ENCODE data around the gene APOBEC2.
"Not testable (repeated sequence)": the region's sequence is repeated elsewhere in the genome, so short reads cannot be mapped to it uniquely, and the experiment has no call there.

APOBEC2 gene

GRCh38 chr6:41053041-41053440 lies at the start of gene APOBEC2:
APOBEC2 (plus strand) TSS chr6:41053202; CDS start chr6:41053348, 146 bp downstream.
- DNase-seq (ENCODE audit: low spot score) = no peak

- DNase-seq (ENCODE audit: low spot score) = peak; percentile 22
These were observed 46.8 kb upstream of the APOBEC2 start for GRCh38 chr6:41006217-41006616.

GRCh38 chr6:41006980-41007379 lies 46.0 kb upstream of the APOBEC2 start:
- not testable (repeated sequence) for DNase-seq (ENCODE audit: low spot score)

- no peak for DNase-seq (ENCODE audit: low spot score)
These were observed 45.0 kb upstream of the APOBEC2 start for GRCh38 chr6:41008011-41008410.

- no peak for DNase-seq (ENCODE audit: low spot score)
These were observed 43.3 kb upstream of the APOBEC2 start for GRCh38 chr6:41009669-41010068.

GRCh38 chr6:41011673-41012072 lies 41.3 kb upstream of the APOBEC2 start:
- no peak for DNase-seq (ENCODE audit: low spot score)

- DNase-seq (ENCODE audit: low spot score) = no peak
These were observed 39.4 kb upstream of the APOBEC2 start for GRCh38 chr6:41013466-41014153.

GRCh38 chr6:41014780-41015179 lies 38.2 kb upstream of the APOBEC2 start:
- no peak for DNase-seq (ENCODE audit: low spot score)

GRCh38 chr6:41015860-41016259 lies 37.1 kb upstream of the APOBEC2 start:
- not testable (repeated sequence) for DNase-seq (ENCODE audit: low spot score)

GRCh38 chr6:41017663-41018062 lies 35.3 kb upstream of the APOBEC2 start:
- no peak for DNase-seq (ENCODE audit: low spot score)

- peak; percentile 71 for DNase-seq (ENCODE audit: low spot score)
These were observed 31.2 kb upstream of the APOBEC2 start for GRCh38 chr6:41021832-41022231.

- no peak for DNase-seq (ENCODE audit: low spot score)
These were observed 30.7 kb upstream of the APOBEC2 start for GRCh38 chr6:41022294-41022693.

- no peak for DNase-seq (ENCODE audit: low spot score)
These were observed 29.9 kb upstream of the APOBEC2 start for GRCh38 chr6:41023114-41023513.

- no peak for DNase-seq (ENCODE audit: low spot score)
These were observed 27.0 kb upstream of the APOBEC2 start for GRCh38 chr6:41025966-41026530.

GRCh38 chr6:41027241-41027640 lies 25.8 kb upstream of the APOBEC2 start:
- DNase-seq (ENCODE audit: low spot score) = no peak

GRCh38 chr6:41027799-41028560 lies 25.0 kb upstream of the APOBEC2 start:
- peak; percentile 78 for DNase-seq (ENCODE audit: low spot score)

- no peak for DNase-seq (ENCODE audit: low spot score)
These were observed 24.2 kb upstream of the APOBEC2 start for GRCh38 chr6:41028561-41029412.

GRCh38 chr6:41032830-41033229 lies 20.2 kb upstream of the APOBEC2 start:
- no peak for DNase-seq (ENCODE audit: low spot score)

- DNase-seq (ENCODE audit: low spot score) = no peak
These were observed 19.2 kb upstream of the APOBEC2 start for GRCh38 chr6:41033776-41034175.

- DNase-seq (ENCODE audit: low spot score) = no peak
These were observed 16.8 kb upstream of the APOBEC2 start for GRCh38 chr6:41036186-41036585.

GRCh38 chr6:41036601-41037000 lies 16.4 kb upstream of the APOBEC2 start:
- no peak for DNase-seq (ENCODE audit: low spot score)
